Gastroesophageal sphincter (tissue), 4 donors: ENCODE data around the gene UROD. TPM values are rescaled to one million over a fixed set of nuclear protein-coding genes. Genes with fewer than 3 reads are reported as not detected.

Source experiments
- ATAC-seq: fragments of 150-250 bp; one replicate; pipeline ENCODE4 v1.9.1; 2016; ENCODE audit warnings: mild to moderate bottlenecking, moderate library complexity
- H3K27ac ChIP-seq, 4 donors: fragments of 200-600 bp; sonication (generic) in 3 of 4; 1 replicate in 3 of 4; 2 replicates in 1 of 4; pipeline ENCODE4 v1.5.1; 2016 to 2019
- H3K27me3 ChIP-seq: fragments of 200-600 bp; sonication (generic); one replicate; pipeline ENCODE4 v1.5.1; 2019
- H3K36me3 ChIP-seq, 2 donors: fragments of 200-600 bp; sonication (generic); one replicate each; pipeline ENCODE4 v1.5.1; 2019; ENCODE audit warnings: control low read depth in 1 of 2
- H3K4me1 ChIP-seq, 3 donors: fragments of 200-600 bp; sonication (generic); 1 replicate in 2 of 3; 2 replicates in 1 of 3; pipeline ENCODE4 v1.5.1; 2016 to 2019; ENCODE audit warnings: control low read depth in 2 of 3
- H3K4me3 ChIP-seq, 2 donors: fragments of 200-600 bp; sonication (generic); one replicate each; pipeline ENCODE4 v1.5.1; 2019; ENCODE audit warnings: mild to moderate bottlenecking in 1 of 2, moderate library complexity in 1 of 2
- H3K9me3 ChIP-seq, 3 donors: fragments of 200-600 bp; sonication (generic); one replicate each; pipeline ENCODE4 v1.5.1; 2017 to 2019; ENCODE audit warnings: control low read depth in 2 of 3
- CTCF ChIP-seq, 4 experiments: fragments of 200-600 bp in 2 of 4; fragments of 450-650 bp in 2 of 4; sonication (generic) in 1 of 4; IDR thresholded peaks; one replicate each; pipeline ENCODE4 v1.5.1; 2017 to 2019; ENCODE audit warnings: antibody characterized with exemption in 4 of 4, mild to moderate bottlenecking in 2 of 4, moderate library complexity in 2 of 4
- EP300 ChIP-seq: sonication (generic); formaldehyde crosslinking; IDR thresholded peaks from one replicate; pipeline ENCODE4 v1.6.1; 2017; ENCODE audit warnings: antibody characterized with exemption, mild to moderate bottlenecking
- POLR2A ChIP-seq, 2 donors: fragments of 450-650 bp; IDR thresholded peaks; one replicate each; pipeline ENCODE4 v1.6.1; 2017; ENCODE audit warnings: antibody characterized with exemption in 2 of 2, mild to moderate bottlenecking in 2 of 2, moderate library complexity in 1 of 2
- POLR2AphosphoS5 ChIP-seq: sonication (generic); formaldehyde crosslinking; IDR thresholded peaks from one replicate; pipeline ENCODE4 v1.6.1; 2017; ENCODE audit warnings: antibody characterized with exemption
- WGBS, 2 donors: methylation state at CpG; one replicate each; pipeline ENCODE4 v1.1.5; 2018; ENCODE audit warnings: low coverage in 1 of 2; 5-methylcytosine and 5-hydroxymethylcytosine counted together
- total RNA-seq, 4 donors: library from RNA; depleted of rRNA; stranded (reverse); fragments of >200 nt; gene quantifications; one replicate each; pipeline ENCODE4 v1.1.0, GENCODE V29; 2016

Gene UROD
- total RNA-seq, 4 donors from 2014 or later, result 81.8 to 115 (median 98.3) TPM

DNA sequence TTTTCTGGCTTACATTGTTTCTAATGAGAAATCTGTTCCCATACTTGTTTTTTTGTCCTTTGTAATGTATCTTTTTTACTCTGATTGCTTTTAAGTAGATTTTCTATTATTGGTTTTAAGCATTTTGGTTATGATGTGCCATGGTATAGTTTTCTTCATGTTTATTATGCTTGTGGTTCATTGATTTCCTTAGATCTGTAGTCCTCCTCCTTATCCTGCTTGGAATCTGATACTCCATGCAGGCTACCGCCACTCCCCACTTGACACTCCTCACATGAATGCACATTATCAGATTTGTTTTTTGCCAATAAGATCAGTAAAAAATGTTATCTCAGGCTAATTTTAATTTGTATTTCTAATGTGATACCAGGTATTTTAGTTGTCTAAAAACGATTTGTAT lies 20.8 kb downstream of the UROD start:
- no peaks in the 10 kb centered on the region for H3K9me3 ChIP-seq
- ATAC-seq, result no peak
- no peaks in the 10 kb centered on the region for H3K27me3 ChIP-seq
- H3K36me3 ChIP-seq, result peaks cover 0 to 31% of the 10 kb centered on the region in 2 donors
- WGBS, 2 donors, result 78 to 89% methylated on average over 2 of the region's 2 CpGs
- no peak overlapping the region for H3K27ac ChIP-seq
- H3K4me3 ChIP-seq, result no peak overlapping the region
- no peaks in the 10 kb centered on the region for H3K4me1 ChIP-seq
- TF ChIP-seq POLR2AphosphoS5, result no peak
- no peak for TF ChIP-seq EP300
- no peak for TF ChIP-seq CTCF (IDR thresholded peaks at IDR 0.05)
- TF ChIP-seq POLR2A (IDR thresholded peaks at IDR 0.05), result no peak

- Histone ChIP-seq H3K27me3 (no peaks in the 10 kb centered on the region), H3K4me3 (no peak overlapping the region), H3K4me1 (no peaks in the 10 kb centered on the region), H3K9me3 (no peaks in the 10 kb centered on the region), H3K36me3 (peaks cover 0 to 34% of the 10 kb centered on the region in 2 donors), H3K27ac (no peak overlapping the region)
- no peak for ATAC-seq
- 100% methylated on average over 1 of the region's 1 CpG for WGBS, 2 donors
- TF ChIP-seq POLR2A (IDR thresholded peaks at IDR 0.05) (no peak), CTCF (IDR thresholded peaks at IDR 0.05) (no peak), POLR2AphosphoS5 (no peak), EP300 (no peak)
These were observed 21.3 kb downstream of the UROD start for GRCh38 chr1:45033356-45033755.

- peaks cover 0 to 51% of the 10 kb centered on the region in 2 donors for H3K36me3 ChIP-seq
- H3K4me3 ChIP-seq, result no peak overlapping the region
- no peaks in the 10 kb centered on the region for H3K27me3 ChIP-seq
- TF ChIP-seq POLR2A (IDR thresholded peaks at IDR 0.05), result no peak
- no peak for TF ChIP-seq POLR2AphosphoS5
- no peak for TF ChIP-seq EP300
- no peak for TF ChIP-seq CTCF (IDR thresholded peaks at IDR 0.05)
- no peak overlapping the region for H3K27ac ChIP-seq
- WGBS, 2 donors, result 85 to 92% methylated on average over 3 to 6 of the region's 7 CpGs
- ATAC-seq, result no peak
- no peaks in the 10 kb centered on the region for H3K9me3 ChIP-seq
- H3K4me1 ChIP-seq, result no peaks in the 10 kb centered on the region
These were observed 23.7 kb downstream of the UROD start for GRCh38 chr1:45035631-45036301.

DNA sequence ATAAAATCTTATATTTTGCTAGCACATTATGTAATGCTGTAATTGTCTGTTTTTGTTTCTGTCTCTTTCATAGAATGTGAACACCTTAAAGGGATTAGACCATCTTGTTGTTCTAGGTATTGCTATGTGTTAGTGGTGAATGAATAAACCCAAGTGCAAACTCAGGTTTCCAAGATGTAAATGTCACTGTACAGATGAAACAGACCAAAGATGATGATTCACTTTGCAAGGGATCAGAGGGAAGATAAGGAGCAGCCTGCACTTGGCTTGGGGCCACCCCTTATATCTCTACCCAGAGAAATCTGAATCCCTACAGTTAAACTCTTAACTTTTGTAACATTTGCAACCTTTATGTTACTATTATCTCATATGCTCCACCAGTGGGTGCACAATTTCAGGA lies 25.4 kb downstream of the UROD start:
- ATAC-seq, result no peak
- TF ChIP-seq POLR2AphosphoS5 (no peak), EP300 (no peak), CTCF (IDR thresholded peaks at IDR 0.05) (no peak), POLR2A (IDR thresholded peaks at IDR 0.05) (no peak)
- Histone ChIP-seq H3K27me3 (no peaks in the 10 kb centered on the region), H3K4me3 (no peak overlapping the region), H3K9me3 (no peaks in the 10 kb centered on the region), H3K36me3 (peaks cover 0 to 61% of the 10 kb centered on the region in 2 donors), H3K27ac (no peak overlapping the region), H3K4me1 (no peaks in the 10 kb centered on the region)

DNA sequence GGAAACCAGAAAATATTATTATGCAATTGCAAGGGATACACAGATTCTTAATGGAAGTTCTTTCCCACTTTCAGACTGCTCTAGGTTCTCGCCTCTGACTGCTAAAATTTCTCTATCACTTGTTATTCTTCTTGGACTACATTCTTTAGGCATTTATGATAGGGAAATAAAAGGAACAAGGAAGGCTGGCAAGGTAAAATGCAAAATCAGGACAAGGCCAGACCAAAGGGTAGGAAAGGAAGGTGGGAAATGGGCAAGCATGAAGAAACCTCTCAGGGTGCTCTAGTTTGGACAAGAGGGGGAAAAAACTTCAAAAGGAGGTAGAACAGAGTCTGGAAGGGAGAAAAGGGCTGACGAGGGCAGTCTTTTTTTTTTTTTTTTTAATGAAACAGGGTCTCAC lies 26.2 kb downstream of the UROD start:
- Histone ChIP-seq H3K4me3 (no peak overlapping the region), H3K9me3 (no peaks in the 10 kb centered on the region), H3K27ac (no peak overlapping the region), H3K27me3 (no peaks in the 10 kb centered on the region), H3K4me1 (no peaks in the 10 kb centered on the region), H3K36me3 (peaks cover 0 to 68% of the 10 kb centered on the region in 2 donors)
- TF ChIP-seq EP300 (no peak), POLR2A (IDR thresholded peaks at IDR 0.05) (no peak), POLR2AphosphoS5 (no peak), CTCF (IDR thresholded peaks at IDR 0.05) (no peak)
- ATAC-seq, result no peak
- whole genome bisulfite sequencing, 2 donors, result 87 to 90% methylated on average over 2 of the region's 2 CpGs
